Fibroblast of villous mesenchyme (primary cell): ENCODE data around the gene BSN. TPM values are rescaled to one million over a fixed set of nuclear protein-coding genes. Genes with fewer than 3 reads are reported as not detected.

Source experiments
- DNase-seq: peaks from one replicate; pipeline ENCODE4 v3.0.0-alpha.2; 2010; ENCODE audit warnings: low read depth
- H3K4me3 ChIP-seq: 2 replicates; pipeline ENCODE4 v1.5.1; 2011; ENCODE audit warnings: low read depth, mild to moderate bottlenecking, low read length
- CTCF ChIP-seq: IDR thresholded peaks from 2 replicates; pipeline ENCODE4 v1.5.1; 2012; ENCODE audit warnings: low read depth, mild to moderate bottlenecking, low read length; ENCODE audit not compliant: insufficient read depth
- total RNA-seq: library from RNA; depleted of rRNA; stranded (reverse); fragments of >200 nt; gene quantifications from 2 replicates; pipeline ENCODE4 v1.2.3, GENCODE V29; 2012

Gene BSN
- total RNA-seq, 1 donor: under 0.01 TPM

- no peak overlapping the region for H3K4me3 ChIP-seq
- no peak for TF ChIP-seq CTCF
- no peak for DNase-seq
Measured at GRCh38 chr3:49534581-49535441, 19.5 kb upstream of the BSN start.

DNA sequence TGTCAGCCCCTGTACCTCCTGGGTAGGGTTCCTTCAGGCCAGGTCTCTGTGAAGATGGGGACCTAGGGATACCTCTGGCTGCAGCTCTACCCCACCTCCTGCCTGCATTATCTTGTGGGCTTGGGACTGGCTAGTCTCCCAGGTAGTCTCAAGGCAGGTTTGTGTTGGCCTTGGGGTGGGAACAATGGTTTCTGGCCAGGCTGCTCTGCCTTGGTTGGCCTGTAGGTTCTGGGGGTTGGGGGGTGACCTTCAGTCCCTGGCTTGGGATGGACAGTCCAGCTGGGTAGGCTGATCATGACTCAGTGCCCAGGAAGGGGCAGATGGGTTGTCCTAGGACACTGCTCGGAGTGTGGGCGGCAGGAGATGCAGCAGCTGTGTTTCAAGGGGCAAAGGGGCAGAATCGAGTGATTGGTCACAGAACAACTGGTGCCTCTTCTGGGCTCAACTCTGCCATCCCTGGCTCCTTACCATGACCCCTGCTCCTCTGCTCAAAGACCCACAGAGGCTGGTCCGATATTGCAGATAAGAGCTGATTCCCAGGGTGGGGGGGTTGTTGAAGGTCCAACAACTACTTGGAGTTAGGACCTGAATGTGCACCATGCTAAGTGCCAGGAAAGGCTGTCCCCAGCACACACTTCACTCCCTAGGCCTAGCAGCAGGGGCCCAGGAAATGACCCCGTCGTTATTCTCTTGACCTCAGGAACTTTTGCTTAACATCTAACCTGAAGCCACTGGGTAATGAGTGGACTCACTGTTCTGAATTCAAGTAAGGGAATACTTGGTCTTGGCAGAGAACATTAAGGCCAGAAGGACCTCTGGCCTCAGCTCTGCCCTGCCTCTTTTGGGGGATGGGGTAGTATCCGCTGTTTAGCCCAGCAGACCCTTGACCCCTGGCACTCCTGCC, 18.1 kb upstream of the BSN start:
- no peak for DNase-seq
- no peak for TF ChIP-seq CTCF
- no peak overlapping the region for H3K4me3 ChIP-seq

DNA sequence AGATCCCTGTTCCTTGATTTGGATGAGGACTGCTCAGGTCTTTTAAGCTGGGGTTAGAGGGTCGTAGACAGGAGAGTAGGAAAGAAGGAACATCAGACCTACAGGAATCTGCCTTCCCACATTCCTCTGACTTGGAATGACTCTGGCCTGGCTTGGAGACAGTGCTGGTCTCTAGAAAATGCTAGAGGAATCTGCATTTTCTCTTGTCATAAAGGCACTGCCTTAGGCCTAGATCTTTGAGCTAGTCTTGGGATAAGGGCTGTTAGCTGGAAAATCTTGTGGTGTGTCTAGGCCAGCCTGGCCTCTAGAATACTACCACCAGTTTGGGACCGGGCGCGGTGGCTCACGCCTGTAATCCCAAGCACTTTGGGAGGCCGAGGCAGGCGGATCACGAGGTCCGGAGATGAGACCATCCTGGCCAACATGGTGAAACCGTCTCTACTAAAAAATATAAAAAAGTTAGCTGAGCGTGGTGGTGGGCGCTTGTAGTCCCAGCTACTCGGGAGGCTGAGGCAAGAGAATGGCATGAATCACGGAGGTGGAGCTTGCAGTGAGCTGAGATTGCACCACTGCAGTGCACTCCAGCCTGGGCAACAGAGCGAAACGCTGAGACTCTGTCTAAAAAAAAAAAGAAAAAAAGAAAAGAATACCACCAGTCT, 17.3 kb upstream of the BSN start:
- H3K4me3 ChIP-seq: no peak overlapping the region
- DNase-seq: no peak
- TF ChIP-seq CTCF: no peak

DNA sequence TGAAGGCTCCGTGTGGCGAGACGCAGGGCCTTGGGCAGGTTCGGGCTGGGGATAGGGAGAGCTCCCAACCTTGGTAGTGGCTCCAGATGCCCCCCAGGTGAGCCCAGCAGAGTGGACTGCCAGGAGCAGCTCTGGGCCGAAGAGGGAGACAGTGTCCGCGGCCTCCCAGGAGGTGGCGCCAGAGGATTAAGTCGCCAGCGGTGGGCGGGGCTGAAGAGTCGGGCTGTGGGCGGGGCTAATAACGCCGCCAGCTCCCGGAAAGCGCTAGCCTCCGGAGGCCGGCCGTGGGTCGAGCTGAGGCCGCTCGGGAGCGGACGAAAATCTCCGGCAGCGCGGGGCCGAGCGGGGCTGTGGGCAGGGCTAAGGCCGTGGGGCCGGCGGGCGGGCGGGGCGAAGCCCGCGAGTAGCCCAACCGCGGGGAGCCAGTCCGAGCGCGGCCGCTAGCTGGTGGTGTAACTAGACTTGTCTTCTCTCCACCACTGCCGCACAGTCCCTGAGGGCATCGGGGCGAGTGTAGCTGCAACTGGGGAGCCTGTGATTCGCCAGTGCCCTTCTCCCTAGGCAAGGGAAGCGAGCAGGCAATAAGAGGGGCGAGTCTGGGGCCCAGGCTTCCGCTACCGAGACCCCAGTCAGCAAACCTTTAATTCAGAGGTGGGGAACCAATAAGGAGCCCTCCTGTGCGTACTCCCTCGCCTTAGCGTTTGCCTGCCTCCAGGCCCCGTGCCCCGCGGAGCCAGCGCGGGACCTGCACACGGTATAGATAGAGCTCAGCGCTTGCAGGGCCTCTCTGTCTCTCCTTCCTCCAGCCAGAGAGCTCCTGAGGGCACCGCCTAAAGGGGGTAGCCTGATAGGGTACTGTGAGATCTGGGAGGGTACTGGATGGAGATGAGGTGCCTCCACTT, 14.4 kb upstream of the BSN start:
- TF ChIP-seq CTCF: peak; percentile 88
- peak; percentile 96 for DNase-seq
- H3K4me3 ChIP-seq: peak overlapping the region; percentile 58

- no peak for TF ChIP-seq CTCF
- H3K4me3 ChIP-seq: no peak overlapping the region
- no peak for DNase-seq
Measured at GRCh38 chr3:49552087-49552486, 2.2 kb upstream of the BSN start.

GRCh38 chr3:49553324-49553691, 969 bp upstream of the BSN start:
- peak overlapping the region; percentile 79 for H3K4me3 ChIP-seq
- TF ChIP-seq CTCF: no peak
- peak; percentile 45 for DNase-seq
